Measurements from ENCODE around the gene SMC6. TPM values are rescaled to one million over a fixed set of nuclear protein-coding genes. Genes with fewer than 3 reads are reported as not detected.

SMC6 gene
- polyA plus RNA-seq, 1 of the 3 experiments (the other 2 are of a cell fraction) = 6.5 TPM

- Histone ChIP-seq H3K36me3 (replicated peaks in 1 of 2; ENCODE audit: control insufficient read depth in 1 of 2, insufficient read depth in 2 of 2, low read length in 1 of 2) (no peaks in the 10 kb centered on the region), H2AFZ (ENCODE audit: low read depth) (no peak overlapping the region), H3K9me3 (no peaks in the 10 kb centered on the region), H3K79me2 (ENCODE audit: insufficient read depth) (no peaks in the 10 kb centered on the region), H4K20me1 (ENCODE audit: insufficient read depth) (no peaks in the 10 kb centered on the region), H3K4me1 (ENCODE audit: control insufficient read depth in 1 of 2, insufficient read depth in 2 of 2, low read depth in 1 of 2, low read length in 1 of 2) (peaks cover 4 to 21% of the 10 kb centered on the region in 2 experiments; a peak in 2 of 4 replicates), H3K9ac (no peak overlapping the region), H3K27me3 (ENCODE audit: insufficient read depth) (no peaks in the 10 kb centered on the region), H3K4me2 (no peak overlapping the region), H3K9me2 (no peaks in the 10 kb centered on the region), H3K4me3 (ENCODE audit: low read depth in 2 of 2, low read length in 1 of 2) (no peak overlapping the region), H3F3A (replicated peaks; ENCODE audit: insufficient read depth) (no peaks in the 10 kb centered on the region), H3K27ac (ENCODE audit: low read depth in 2 of 2, low read length in 1 of 2) (no peak overlapping the region)
- 29% methylated on average over 1 of the region's 1 CpG for WGBS (ENCODE audit: low lambda C conversion rate)
- ChIA-PET CTCF (interaction anchor here (0.6 kb wide), 1 partner anchor 1006 kb away, joined by 3 read pairs; no protein-coding TSS in a partner anchor), POLR2A (no interaction called here)
- no peak for TF ChIP-seq RFX5 (IDR thresholded peaks at IDR 0.05; ENCODE audit: low read length)
- TF ChIP-seq USF1 (IDR thresholded peaks at IDR 0.05; ENCODE audit: borderline replicate concordance, low read depth) = no peak
- no peak for TF ChIP-seq TCF12 (IDR thresholded peaks at IDR 0.05)
- no peak for TF ChIP-seq TEAD4 (IDR thresholded peaks at IDR 0.05; ENCODE audit: borderline replicate concordance, insufficient read depth)
- no peak for TF ChIP-seq JUND (IDR thresholded peaks at IDR 0.05)
- TF ChIP-seq USF2 (IDR thresholded peaks at IDR 0.05; ENCODE audit: borderline replicate concordance, low read depth, low read length) = no peak
- no peak for DNase-seq
Observed at GRCh38 chr2:17792515-17792914, 38.9 kb upstream of the SMC6 start.

GRCh38 chr2:17791817-17792130 is 38.2 kb upstream of the SMC6 start:
- no peak overlapping the region for H2AFZ ChIP-seq (ENCODE audit: low read depth)
- no peak overlapping the region for H3K4me2 ChIP-seq
- ChIA-PET POLR2A (no interaction called here), CTCF (interaction anchor here (0.9 to 1.5 kb wide), 2 partner anchors 15 to 72 kb away, joined by 3 to 4 read pairs; no protein-coding TSS in a partner anchor)
- H3F3A ChIP-seq (replicated peaks; ENCODE audit: insufficient read depth) = no peaks in the 10 kb centered on the region
- H3K9me2 ChIP-seq = no peaks in the 10 kb centered on the region
- no peak overlapping the region for H3K27ac ChIP-seq (ENCODE audit: low read depth in 2 of 2, low read length in 1 of 2)
- H3K4me3 ChIP-seq (ENCODE audit: low read depth in 2 of 2, low read length in 1 of 2) = no peak overlapping the region
- H3K79me2 ChIP-seq (ENCODE audit: insufficient read depth) = no peaks in the 10 kb centered on the region
- no peak for DNase-seq
- H3K9ac ChIP-seq = no peak overlapping the region
- H3K9me3 ChIP-seq = no peaks in the 10 kb centered on the region
- H3K4me1 ChIP-seq (ENCODE audit: control insufficient read depth in 1 of 2, insufficient read depth in 2 of 2, low read depth in 1 of 2, low read length in 1 of 2) = peaks cover 4 to 22% of the 10 kb centered on the region in 2 experiments; a peak in 2 of 4 replicates
- TF ChIP-seq NRF1 (IDR thresholded peaks at IDR 0.05; ENCODE audit: low read depth, low read length) = no peak
- TF ChIP-seq USF1 (IDR thresholded peaks at IDR 0.05; ENCODE audit: borderline replicate concordance, low read depth) = no peak
- no peaks in the 10 kb centered on the region for H3K27me3 ChIP-seq (ENCODE audit: insufficient read depth)
- 92% methylated on average over 2 of the region's 2 CpGs for WGBS (ENCODE audit: low lambda C conversion rate)
- H3K36me3 ChIP-seq (replicated peaks in 1 of 2; ENCODE audit: control insufficient read depth in 1 of 2, insufficient read depth in 2 of 2, low read length in 1 of 2) = no peaks in the 10 kb centered on the region
- H4K20me1 ChIP-seq (ENCODE audit: insufficient read depth) = no peaks in the 10 kb centered on the region

- no peak overlapping the region for H3K9ac ChIP-seq
Observed at GRCh38 chr2:17791121-17791816, 37.7 kb upstream of the SMC6 start.

More at GRCh38 chr2:17791121-17791816, 37.7 kb upstream of the SMC6 start:
- H3K27ac ChIP-seq (ENCODE audit: low read depth in 2 of 2, low read length in 1 of 2) = no peak overlapping the region
- no peaks in the 10 kb centered on the region for H3K9me3 ChIP-seq
- no peaks in the 10 kb centered on the region for H3K9me2 ChIP-seq
- no peaks in the 10 kb centered on the region for H3F3A ChIP-seq (replicated peaks; ENCODE audit: insufficient read depth)
- H3K4me2 ChIP-seq = no peak overlapping the region
- no peak overlapping the region for H2AFZ ChIP-seq (ENCODE audit: low read depth)
- H4K20me1 ChIP-seq (ENCODE audit: insufficient read depth) = no peaks in the 10 kb centered on the region
- CTCF ChIA-PET = interaction anchor here (0.9 to 1.5 kb wide), 3 partner anchors 15 to 71 kb away, joined by 3 to 4 read pairs (median 3); no protein-coding TSS in a partner anchor
- 54% methylated on average over 5 of the region's 5 CpGs for WGBS (ENCODE audit: low lambda C conversion rate)
- no peak overlapping the region for H3K4me3 ChIP-seq (ENCODE audit: low read depth in 2 of 2, low read length in 1 of 2)
- no peaks in the 10 kb centered on the region for H3K79me2 ChIP-seq (ENCODE audit: insufficient read depth)
- TF ChIP-seq TCF12 (IDR thresholded peaks at IDR 0.05) (peak; percentile 46; the same call in 1 of the 2 replicates), JUND (IDR thresholded peaks at IDR 0.05) (no peak)
- H3K36me3 ChIP-seq (replicated peaks in 1 of 2; ENCODE audit: control insufficient read depth in 1 of 2, insufficient read depth in 2 of 2, low read length in 1 of 2) = no peaks in the 10 kb centered on the region
- H3K27me3 ChIP-seq (ENCODE audit: insufficient read depth) = no peaks in the 10 kb centered on the region
- H3K4me1 ChIP-seq (ENCODE audit: control insufficient read depth in 1 of 2, insufficient read depth in 2 of 2, low read depth in 1 of 2, low read length in 1 of 2) = peaks cover 4 to 22% of the 10 kb centered on the region in 2 experiments; a peak in 2 of 4 replicates
- POLR2A ChIA-PET = interaction anchor here (1.1 kb wide), 1 partner anchor 15 kb away, joined by 3 read pairs; no protein-coding TSS in a partner anchor
- no peak for DNase-seq
